Stimulated activated CD8-positive, alpha-beta memory T cell treated with anti-CD3 and anti-CD28 coated beads, Interleukin-2, amount 100 ng/mL, for 1 hour (primary cell): ENCODE data around the gene S100A13.

Experiments used
- DNase-seq, 2 donors: peaks; one replicate each; pipeline ENCODE4 v3.0.0-alpha.2; 2020; ENCODE audit warnings: low read depth in 2 of 2

S100A13 gene

GRCh38 chr1:153626477-153626903 is 815 bp downstream of the S100A13 start:
- no peak for DNase-seq

- no peak for DNase-seq
Measured at GRCh38 chr1:153624965-153625611, 2.2 kb downstream of the S100A13 start.

- no peak for DNase-seq
Measured at GRCh38 chr1:153623101-153623500, 4.2 kb downstream of the S100A13 start.

- DNase-seq = no peak
Measured at GRCh38 chr1:153619171-153619570, 8.1 kb downstream of the S100A13 start.

GRCh38 chr1:153617663-153618062 is 9.6 kb downstream of the S100A13 start:
- peak in 1 of 2 donors; percentile 43 for DNase-seq

GRCh38 chr1:153616917-153617311 is 10.4 kb downstream of the S100A13 start:
- DNase-seq = no peak

- no peak for DNase-seq
Measured at GRCh38 chr1:153616144-153616916, 11.0 kb downstream of the S100A13 start, which contains the start of gene S100A14. Gene S100A14, minus strand, starts transcription at chr1:153616325. Its CDS starts 467 bp downstream, at chr1:153615858.

GRCh38 chr1:153615406-153615805 is 11.9 kb downstream of the S100A13 start:
- no peak for DNase-seq

- DNase-seq = no peak
Measured at GRCh38 chr1:153614906-153615305, 12.4 kb downstream of the S100A13 start.

GRCh38 chr1:153614189-153614900 is 13.0 kb downstream of the S100A13 start:
- DNase-seq = no peak

GRCh38 chr1:153613406-153613805 is 13.9 kb downstream of the S100A13 start:
- no peak for DNase-seq

- no peak for DNase-seq
Measured at GRCh38 chr1:153612755-153613331, 14.5 kb downstream of the S100A13 start, which contains the start of gene S100A16. Gene S100A16, minus strand, starts transcription at chr1:153613137. Its CDS starts 4,986 bp downstream, at chr1:153608151.

- no peak for DNase-seq
Measured at GRCh38 chr1:153612111-153612754, 15.1 kb downstream of the S100A13 start.

GRCh38 chr1:153611356-153611755 is 15.9 kb downstream of the S100A13 start:
- DNase-seq = no peak

GRCh38 chr1:153610811-153611301 is 16.4 kb downstream of the S100A13 start:
- DNase-seq = no peak

- DNase-seq = no peak
Measured at GRCh38 chr1:153610334-153610733, 17.0 kb downstream of the S100A13 start.

GRCh38 chr1:153609585-153609907 is 17.8 kb downstream of the S100A13 start:
- DNase-seq = no peak

GRCh38 chr1:153608742-153609584 is 18.3 kb downstream of the S100A13 start:
- DNase-seq = no peak

- DNase-seq = no peak
Measured at GRCh38 chr1:153608089-153608682, 19.1 kb downstream of the S100A13 start.

GRCh38 chr1:153607381-153607780 is 19.9 kb downstream of the S100A13 start:
- DNase-seq = no peak
